ENCODE data around the gene RMRP. TPM values are rescaled to one million over a fixed set of nuclear protein-coding genes. Genes with fewer than 3 reads are reported as not detected.

Gene RMRP
- total RNA-seq, 1 donor from 2014 or later: 18,328 TPM

DNA sequence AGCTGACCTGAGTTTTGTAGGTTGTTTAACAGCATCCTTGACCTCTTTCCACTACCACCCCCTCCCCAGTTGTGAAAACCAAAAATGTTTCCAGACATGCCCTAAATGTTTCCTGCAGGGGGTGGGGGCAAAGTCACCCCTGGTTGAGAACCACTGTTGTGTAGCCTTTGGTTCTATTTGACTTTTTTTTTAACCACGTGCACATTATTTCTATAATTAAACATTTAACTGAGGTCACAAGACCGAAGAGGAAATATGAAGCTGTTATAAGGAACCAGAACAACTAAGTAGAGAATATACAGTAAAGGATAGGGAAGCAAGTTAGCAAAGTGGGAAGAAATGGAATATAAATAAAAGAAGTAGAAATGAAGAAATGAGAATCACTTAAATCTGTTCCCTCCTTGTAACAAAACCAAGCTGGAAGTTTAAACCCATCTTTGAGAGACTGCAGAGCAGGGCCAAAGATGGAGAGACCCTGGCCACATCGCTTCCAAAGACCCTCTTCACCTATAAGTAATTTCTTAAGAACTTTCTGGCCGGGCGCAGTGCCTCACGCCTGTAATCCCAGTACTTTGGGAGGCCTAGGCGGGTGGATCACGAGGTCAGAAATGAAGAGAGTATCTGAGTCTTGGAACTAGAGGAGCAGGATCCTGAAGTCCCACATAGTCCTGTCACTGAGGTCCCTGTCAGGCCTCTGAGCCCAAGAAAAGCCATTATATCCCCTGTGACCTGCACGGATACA, 21.5 kb downstream of the RMRP start:
- Mint-ChIP-seq H3K36me3 (peaks cover 7% of the 10 kb centered on the region), H3K27me3 (peaks cover 5% of the 10 kb centered on the region), H3K4me3 (no peak overlapping the region), H3K4me1 (ENCODE audit: unreplicated experiment) (no peaks in the 10 kb centered on the region), H3K27ac (no peak overlapping the region), H3K9me3 (no peaks in the 10 kb centered on the region)
- DNase-seq (ENCODE audit: extremely low spot score, unreplicated experiment): no peak
- TF ChIP-seq, protein P1, sequence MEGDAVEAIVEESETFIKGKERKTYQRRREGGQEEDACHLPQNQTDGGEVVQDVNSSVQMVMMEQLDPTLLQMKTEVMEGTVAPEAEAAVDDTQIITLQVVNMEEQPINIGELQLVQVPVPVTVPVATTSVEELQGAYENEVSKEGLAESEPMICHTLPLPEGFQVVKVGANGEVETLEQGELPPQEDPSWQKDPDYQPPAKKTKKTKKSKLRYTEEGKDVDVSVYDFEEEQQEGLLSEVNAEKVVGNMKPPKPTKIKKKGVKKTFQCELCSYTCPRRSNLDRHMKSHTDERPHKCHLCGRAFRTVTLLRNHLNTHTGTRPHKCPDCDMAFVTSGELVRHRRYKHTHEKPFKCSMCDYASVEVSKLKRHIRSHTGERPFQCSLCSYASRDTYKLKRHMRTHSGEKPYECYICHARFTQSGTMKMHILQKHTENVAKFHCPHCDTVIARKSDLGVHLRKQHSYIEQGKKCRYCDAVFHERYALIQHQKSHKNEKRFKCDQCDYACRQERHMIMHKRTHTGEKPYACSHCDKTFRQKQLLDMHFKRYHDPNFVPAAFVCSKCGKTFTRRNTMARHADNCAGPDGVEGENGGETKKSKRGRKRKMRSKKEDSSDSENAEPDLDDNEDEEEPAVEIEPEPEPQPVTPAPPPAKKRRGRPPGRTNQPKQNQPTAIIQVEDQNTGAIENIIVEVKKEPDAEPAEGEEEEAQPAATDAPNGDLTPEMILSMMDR (conservative IDR thresholded peaks at IDR 0.05): no peak

DNA sequence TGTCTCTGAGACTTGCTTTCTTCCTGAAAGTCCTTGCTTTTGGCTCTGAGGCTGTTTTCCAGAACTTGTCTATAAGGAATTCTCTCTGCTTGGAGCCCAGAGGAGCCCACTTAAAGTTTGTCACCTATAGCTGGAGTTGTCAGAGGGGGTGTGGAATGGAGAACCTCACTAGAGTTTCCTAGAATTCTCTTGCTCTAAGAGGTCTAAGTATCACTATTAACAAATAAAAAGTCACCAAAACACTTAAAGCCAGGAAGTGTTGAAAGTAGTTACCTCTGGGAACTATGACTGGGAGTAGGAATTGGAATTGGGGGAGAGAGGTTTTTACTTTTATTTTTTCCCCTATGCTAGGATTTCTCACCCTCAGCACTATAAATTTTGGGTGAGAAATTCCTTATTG, 22.1 kb downstream of the RMRP start:
- Mint-ChIP-seq H3K36me3 (peaks cover 7% of the 10 kb centered on the region), H3K4me1 (ENCODE audit: unreplicated experiment) (no peaks in the 10 kb centered on the region), H3K4me3 (no peak overlapping the region), H3K9me3 (no peaks in the 10 kb centered on the region), H3K27me3 (peaks cover 5% of the 10 kb centered on the region), H3K27ac (no peak overlapping the region)
- TF ChIP-seq, protein P1 (conservative IDR thresholded peaks at IDR 0.05): no peak
- DNase-seq (ENCODE audit: extremely low spot score, unreplicated experiment): no peak

DNA sequence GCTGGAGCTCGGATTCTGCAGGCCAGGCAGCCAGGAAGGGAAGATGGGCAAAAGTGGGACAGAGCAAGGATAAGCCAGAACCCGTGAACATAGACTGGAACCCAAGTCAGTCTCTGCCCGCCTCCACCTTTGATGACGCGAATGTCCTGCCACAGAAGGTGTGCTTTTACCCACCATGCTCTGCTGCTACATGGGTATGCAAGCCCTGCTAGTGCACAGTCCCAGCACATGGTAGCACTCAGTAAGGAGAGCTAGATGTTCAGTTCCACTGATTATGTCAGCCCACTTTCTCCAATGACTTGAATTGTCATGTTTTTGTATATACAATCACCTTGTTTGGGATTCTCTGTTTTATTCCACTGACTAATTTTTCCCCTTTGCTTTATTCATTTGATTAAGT, 28.2 kb downstream of the RMRP start:
- no peak for DNase-seq (ENCODE audit: extremely low spot score, unreplicated experiment)
- Mint-ChIP-seq H3K36me3 (no peaks in the 10 kb centered on the region), H3K9me3 (no peaks in the 10 kb centered on the region), H3K4me3 (no peak overlapping the region), H3K27me3 (no peaks in the 10 kb centered on the region), H3K4me1 (ENCODE audit: unreplicated experiment) (no peaks in the 10 kb centered on the region), H3K27ac (no peak overlapping the region)
- TF ChIP-seq, protein P1 (conservative IDR thresholded peaks at IDR 0.05): no peak

DNA sequence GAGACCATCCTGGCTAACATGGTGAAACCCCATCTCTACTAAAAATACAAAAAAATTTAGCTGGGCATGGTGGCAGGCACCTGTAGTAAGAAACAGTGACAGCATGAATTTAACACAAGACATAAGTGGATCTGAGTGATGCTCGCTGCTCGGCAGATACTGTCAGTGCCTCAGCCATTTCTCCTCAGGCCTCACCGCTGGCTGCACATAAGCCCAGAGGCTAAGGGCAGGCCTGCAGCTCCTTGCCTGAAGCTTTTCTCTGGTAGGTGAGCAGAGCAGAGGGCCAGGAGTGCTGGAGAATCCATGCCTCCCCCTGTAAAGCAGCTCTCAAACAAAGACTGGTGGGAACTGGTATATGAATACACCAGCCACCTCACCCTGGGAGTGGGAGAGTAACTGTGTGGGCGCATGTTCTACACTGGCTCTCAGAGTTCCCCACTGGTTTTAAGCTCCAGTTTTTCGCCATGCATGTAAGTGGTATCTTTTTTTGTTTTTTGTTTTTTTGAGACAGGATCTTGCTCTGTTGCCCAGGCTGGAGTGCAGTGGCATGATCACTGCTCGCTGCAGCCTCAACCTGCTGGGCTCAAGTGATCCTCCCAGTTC, 29.3 kb downstream of the RMRP start:
- no peak overlapping the region for H3K27ac Mint-ChIP-seq
- H3K4me1 Mint-ChIP-seq (ENCODE audit: unreplicated experiment): no peaks in the 10 kb centered on the region

DNA sequence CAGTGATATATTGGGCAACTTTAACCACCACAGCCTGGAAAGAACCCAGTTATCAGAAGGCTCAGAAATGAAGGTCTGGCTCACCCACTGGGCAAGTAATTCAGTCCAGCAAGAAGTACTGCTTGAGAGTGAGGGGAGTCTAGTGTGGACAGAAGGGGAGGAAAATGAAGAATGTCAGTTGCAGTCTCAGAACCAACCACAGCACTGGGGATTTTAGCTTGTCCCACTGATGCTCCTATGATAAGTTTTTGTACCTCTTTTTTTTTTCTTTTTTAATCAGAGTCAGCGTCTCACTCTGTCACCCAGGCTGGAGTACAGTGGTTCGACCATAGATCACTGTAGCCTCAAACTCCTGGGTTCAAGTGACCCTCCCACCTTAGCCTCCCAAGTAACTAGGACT, 30.2 kb downstream of the RMRP start:
- Mint-ChIP-seq H3K36me3 (no peaks in the 10 kb centered on the region), H3K4me3 (no peak overlapping the region), H3K4me1 (ENCODE audit: unreplicated experiment) (no peaks in the 10 kb centered on the region), H3K27me3 (no peaks in the 10 kb centered on the region), H3K9me3 (no peaks in the 10 kb centered on the region), H3K27ac (no peak overlapping the region)
- TF ChIP-seq, protein P1 (conservative IDR thresholded peaks at IDR 0.05): no peak
- no peak for DNase-seq (ENCODE audit: extremely low spot score, unreplicated experiment)

More for the DNA sequence above, 29.3 kb downstream of the RMRP start:
- Mint-ChIP-seq H3K36me3 (no peaks in the 10 kb centered on the region), H3K4me3 (no peak overlapping the region), H3K9me3 (no peaks in the 10 kb centered on the region), H3K27me3 (no peaks in the 10 kb centered on the region)
- TF ChIP-seq, protein P1 (conservative IDR thresholded peaks at IDR 0.05): no peak
- no peak for DNase-seq (ENCODE audit: extremely low spot score, unreplicated experiment)

All from type B pancreatic cell (in vitro differentiated cells).